Activated T-cell treated with anti-CD3 and anti-CD28 coated beads for 24 hours (primary cell): ENCODE results near the gene KCNC4.

Source experiments
- DNase-seq: peaks from one replicate; pipeline ENCODE4 v3.0.0-alpha.2; 2020; ENCODE audit warnings: low read depth

Gene KCNC4

DNA sequence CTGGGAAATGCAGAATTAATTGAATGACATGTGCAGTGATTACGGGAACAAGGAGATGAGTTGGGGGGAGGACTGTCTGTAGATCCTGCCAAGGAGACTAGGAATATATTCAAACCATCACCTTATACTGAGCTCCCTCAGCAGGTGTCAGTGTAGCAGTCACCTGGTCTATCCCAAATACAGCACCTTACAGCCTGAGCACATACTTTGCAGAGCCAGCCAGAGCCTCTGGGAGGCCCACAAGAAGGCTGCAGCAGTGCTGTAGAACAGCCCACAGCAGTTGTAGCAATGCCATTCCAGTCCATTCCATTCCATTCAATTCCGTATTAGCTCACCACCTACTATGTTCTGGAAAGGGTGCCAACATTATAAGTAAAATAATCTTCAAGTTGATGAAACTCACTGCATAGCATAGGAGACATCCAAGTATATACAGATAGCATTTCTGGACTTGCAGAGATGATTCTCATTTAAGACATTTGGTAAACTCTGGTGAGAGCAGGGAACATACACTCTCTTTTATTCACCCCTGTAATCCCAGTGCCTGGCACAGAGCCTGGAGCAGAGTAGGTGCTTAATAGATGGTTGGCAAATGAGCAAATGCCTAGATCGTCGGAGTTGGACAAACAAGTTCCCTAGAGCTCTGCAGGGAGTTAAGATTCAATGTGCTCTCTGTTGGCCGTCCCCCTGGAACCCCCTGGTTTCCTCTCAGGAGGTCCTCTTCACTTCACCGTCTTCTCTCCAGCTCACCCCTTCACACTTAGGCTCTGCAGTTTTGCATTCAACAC is 44.7 kb downstream of the KCNC4 start:
- DNase-seq = no peak

- no peak for DNase-seq
These were observed 45.3 kb downstream of the KCNC4 start for GRCh38 chr1:110255392-110255787.

DNA sequence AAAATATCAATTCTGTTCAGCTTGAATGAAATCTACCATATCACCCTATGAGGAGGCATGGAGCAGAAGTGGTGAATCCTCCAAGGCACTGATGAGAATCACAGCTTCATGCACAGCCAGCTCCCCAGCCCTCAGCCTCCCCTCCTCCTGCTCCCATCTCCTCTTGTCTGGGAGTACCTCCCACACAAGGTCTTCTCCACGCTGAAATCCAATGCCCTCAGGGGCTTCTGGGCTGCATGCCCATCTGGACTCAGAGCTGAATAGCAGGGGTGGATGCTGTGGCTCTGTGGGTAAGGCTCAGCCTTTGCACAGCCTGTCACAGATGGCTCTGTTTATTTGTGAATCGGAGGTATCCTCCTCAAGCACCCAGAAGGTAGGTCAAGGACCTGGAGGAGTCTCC is 48.6 kb downstream of the KCNC4 start:
- DNase-seq = no peak

DNA sequence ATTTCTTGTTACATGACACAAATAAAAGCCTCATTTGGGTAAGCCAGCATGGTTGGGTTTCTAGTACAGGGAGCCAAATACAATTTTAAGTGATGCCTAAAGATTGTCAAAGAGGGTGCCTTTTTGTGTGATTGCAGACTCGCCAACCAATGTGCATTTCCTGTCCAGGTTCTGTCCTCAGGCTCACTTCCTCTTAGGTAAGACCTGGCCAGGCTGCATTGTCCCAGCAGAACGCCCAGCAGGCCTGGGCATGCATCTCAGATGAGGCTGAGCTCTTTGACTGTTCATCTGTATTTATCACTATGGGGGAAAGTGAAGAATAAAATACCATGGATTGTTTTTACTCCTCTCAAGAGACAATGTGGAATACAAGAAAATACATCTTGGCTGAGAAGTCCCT is 49.7 kb downstream of the KCNC4 start:
- DNase-seq = no peak
